ENCODE data around the gene GPR149.
A peak's percentile ranks its signal among the peaks of the same experiment; 100 is the strongest.

The GPR149 gene

DNA sequence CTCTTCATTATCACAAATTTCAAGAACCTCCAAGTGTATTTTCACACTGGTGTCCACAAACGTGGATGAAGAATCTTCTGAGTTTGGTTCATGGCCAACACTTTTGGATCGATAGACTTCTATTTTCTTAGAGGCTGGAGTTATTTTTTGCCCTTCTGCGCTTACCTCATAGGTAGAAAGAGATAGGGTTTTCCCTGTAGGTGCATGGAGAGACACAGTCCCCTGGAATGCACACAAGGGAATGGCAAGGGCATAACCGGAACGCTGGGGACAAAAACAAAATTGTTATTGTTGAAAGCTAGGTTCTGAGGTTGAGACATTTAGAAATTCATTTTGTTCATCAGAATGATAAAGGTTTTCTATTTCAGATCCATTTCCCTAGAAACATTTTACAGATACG is 92.0 kb downstream of the GPR149 start:
- no peak for DNase-seq

DNA sequence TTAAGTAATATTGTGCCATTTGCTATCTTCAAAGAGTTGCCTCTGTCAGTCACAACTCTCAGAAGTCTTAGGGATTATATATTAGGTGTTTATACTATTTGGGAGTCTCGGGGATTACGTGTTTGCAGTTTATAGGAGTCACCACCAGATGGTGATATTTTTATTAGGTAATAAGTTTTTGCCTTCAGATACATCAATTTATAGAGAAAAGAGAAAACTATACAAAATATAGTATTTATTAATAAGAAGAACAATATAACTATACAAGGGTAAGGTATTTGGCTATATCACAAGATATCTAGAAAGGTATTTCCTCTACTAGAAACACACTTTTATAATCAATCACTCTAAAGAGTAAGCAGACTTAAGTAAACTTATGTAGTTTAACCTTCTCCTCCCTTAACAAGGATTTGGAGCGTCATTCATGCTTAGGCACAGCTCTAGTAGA is 95.0 kb downstream of the GPR149 start:
- no peak for DNase-seq

DNA sequence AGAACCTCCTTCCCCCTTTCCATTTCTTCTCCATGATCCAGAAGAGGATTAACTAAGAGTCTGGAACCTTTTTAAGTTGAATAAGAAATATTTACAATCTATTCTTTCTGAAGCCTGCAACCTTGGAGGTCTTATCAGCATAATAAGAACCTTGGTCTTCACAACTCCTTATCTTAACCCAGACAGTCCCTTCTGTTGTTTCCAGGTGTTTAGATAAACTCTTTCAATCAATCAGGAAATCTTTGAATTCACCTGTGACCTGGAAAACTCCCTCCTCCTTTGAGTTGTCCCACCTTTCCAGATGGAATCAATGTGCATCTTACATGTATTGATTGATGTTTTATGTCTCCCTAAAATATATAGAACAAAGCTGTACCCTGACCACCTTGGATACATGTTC is 102.1 kb downstream of the GPR149 start:
- no peak for DNase-seq

DNA sequence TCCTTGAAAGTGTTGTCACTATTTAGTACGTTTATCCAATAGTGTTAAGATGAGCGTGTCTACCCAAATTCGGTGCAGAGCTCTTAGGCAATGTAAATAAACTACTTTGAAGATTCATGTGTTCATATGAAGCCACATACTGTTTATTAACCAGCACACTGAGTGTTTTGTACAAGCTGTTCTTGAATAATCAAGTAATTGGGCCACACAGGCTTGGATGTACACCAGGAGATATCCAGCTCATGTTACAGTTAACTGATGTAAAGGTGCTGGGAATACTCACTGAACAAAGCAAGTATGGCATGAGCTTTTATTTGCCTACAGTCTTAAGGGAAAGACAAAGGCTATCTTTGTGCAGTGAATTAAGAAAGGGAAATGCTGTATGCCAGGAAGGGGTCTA is 105.1 kb downstream of the GPR149 start:
- no peak for DNase-seq

DNA sequence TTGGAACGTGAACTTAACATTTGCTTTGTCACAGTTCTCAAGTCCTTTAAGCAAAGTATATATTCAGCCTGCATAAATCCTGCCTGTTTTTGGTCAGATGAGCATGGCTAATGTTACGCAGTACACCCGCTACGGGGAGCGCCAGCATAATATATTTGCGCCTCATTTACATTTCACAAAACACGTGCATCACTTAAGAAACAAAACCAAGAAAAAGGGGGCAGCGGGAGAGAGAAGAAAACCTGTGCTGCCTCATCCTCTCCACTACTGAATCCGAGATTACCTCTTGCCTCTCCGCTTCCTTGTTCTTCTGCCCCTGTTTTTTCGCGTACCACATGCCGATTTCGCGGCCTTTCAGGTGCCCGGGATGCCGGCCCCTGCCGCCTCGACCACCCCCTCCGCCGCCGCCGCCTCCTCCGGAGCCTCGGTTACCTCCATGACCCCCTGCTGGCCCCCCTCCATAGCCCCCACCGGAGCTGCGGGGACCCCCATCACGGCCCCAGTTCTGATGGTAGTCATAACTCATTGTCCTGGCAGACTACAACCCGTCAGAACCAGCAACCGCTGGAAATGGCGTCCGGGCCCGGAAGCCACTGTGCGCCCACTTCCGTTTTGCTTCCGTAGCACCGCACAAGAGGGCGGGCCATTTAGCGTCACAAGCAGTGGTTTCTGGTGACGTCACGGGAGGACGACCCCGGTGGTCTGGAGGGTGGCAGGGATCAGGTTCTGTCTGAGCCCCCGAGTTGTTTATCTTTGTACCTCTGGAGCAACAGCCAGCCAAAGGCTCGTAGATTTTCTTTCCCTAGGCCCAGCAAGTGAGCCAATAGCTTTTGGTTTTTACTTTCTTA is 105.9 kb downstream of the GPR149 start, which contains the start of gene DHX36:
DHX36 (minus strand) TSS at position 597 of the 848 bp plus-strand sequence; CDS start at position 526, 71 bp downstream.
- peak; percentile 86 for DNase-seq

DNA sequence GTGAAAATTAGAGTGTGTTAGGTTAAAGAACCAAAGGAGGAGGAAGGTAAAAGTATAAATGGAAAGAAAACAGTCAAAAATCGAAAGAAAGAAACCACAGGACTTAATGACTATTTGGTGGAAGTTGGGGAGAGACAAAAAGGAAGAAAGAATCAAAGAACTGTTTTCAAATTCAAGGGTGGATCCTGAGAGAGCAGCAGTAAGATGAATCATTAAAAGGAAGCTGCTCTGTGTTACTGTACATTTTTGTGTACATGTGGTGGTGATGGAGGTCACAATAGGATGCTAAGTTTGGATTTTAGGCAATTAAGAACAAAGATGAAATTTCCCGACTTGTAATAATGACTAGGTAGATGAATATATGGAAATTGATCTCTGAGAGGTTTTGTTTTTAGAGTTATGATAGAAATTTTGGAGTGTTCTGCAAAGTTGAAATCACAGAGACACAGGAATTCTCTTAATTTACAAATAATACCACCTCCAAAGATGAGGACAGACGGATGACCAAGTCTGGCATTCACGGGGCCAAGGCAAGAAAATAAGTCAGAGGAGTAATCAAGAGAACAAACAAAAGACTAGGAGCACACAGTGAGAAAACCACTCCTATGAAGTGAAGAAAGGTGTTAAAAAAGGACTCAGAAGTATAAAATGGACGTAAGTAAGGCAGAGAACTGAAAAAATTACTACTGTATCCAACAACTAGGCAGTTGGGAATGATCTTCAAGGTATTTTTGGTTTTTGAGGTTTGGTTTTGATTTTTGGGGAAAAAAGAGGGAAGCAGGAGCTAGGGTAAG is 112.8 kb downstream of the GPR149 start:
- no peak for DNase-seq

DNA sequence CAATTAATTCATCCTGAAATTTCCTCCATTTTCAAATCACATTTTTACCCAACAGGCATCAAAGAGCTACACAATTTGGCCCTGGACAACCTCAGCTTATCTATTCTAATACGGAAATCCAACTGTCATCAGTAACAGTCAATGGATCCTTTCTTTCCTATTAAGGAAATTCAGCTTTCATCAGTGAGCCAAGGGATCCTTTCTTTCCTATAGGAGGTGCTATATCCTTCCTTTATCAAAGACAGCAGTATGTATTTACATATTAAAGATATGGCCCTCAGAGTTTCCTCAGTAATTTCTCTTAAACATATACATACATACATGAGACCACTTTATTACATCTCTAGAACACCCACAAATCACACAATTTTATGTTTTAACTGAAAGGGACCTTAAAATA is 115.8 kb downstream of the GPR149 start:
- DNase-seq, result no peak

DNA sequence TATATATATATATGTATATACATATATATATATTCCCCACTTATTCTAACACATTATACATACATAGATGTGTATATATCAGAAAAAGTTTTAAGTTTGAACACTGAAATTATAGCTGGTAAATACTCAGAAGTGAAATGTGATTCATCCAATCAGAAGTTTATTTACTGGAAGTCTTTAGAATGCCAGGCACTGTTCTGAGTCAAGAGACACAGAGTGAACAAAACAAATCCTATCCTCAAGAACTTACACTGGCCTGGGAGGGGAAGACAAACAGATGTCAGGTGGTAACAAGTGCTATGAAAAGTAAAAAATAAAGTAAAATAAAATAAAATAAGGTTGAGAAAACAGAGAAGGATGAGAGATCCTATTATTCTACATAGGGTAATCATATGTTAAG is 119.2 kb downstream of the GPR149 start:
- no peak for DNase-seq

DNA sequence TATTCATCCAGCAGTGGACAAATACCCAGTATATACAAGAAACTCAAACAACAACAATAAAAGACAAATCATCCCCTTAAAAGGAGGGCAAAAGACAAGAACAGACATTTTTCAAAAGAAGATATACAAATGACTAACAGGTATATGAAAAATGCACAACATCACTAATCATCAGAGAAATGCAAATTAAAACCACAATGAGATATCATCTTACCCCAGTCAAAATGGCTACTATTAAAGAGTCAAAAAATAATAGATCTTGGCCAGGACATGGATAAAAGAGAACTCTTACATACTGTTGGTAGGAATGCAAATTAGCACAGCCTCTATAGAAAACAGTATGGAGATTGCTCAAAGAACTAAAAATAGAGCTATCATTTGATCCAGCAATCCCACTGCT is 122.6 kb downstream of the GPR149 start:
- no peak for DNase-seq

DNA sequence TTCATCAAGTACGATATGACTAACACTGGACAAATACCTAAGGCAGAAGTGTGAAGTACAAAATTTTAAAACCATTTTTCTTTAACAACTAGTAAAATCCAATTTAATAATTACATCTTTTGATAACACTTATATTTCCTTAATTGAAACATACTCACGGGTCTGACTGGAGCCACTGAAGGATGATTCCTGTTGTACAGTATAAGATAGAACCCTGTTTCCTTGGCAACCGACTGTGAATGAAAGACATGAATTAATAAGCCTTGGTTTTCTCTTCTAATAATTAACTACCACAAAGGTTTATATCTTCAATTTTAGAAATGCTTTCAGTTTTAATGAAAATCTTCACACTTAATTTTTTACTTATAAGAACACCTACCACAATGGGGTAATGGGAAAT is 125.1 kb downstream of the GPR149 start:
- DNase-seq, result no peak

DNA sequence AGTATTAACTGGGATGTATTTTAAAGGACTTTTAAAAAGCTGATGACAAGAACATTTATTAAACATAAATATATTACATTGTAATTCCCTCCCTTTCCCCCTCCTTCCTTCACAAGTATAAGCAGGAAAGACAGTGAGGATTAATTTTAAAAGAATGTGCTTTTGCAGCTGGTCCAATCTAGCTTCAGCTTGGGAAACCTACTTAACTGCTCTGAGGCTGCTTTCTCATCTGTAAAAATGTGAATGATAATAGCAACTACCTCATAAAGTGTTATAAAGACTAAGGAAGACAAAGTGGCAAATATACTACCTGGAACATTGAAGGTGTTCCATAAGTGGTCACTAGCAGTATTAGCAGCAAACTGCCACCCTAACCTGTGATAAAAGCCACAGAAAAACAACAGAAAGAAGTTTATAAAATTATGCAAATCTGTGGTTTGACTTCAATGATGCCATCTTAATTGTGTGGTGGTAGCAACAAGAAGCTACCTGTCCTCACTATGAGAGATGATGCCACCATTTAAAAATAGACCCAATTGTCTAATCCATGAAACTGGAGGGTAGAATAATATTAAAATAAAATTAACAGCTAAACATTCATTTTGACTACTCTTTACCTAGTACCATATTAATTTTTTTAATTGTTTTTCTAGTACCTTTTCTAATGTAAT is 125.7 kb downstream of the GPR149 start:
- DNase-seq, result no peak

DNA sequence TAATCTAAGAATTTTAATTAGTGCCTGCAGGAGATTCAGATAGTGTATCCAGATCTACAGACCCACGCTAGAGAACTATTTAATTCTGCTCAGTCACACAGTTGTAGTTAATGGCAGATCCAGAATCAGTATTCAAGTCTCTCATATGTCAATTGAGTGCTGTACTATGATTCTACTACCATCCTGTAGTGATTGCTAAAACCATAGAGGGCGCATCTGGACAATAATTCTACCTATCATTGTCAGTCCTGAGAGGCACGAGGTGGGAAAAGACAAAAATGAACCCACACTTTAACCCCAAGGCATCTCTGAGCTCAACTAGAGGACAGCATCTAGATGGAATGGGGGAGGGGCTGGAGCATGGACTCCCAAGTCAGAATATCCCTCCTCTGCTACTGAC is 128.4 kb downstream of the GPR149 start:
- DNase-seq, result no peak

DNA sequence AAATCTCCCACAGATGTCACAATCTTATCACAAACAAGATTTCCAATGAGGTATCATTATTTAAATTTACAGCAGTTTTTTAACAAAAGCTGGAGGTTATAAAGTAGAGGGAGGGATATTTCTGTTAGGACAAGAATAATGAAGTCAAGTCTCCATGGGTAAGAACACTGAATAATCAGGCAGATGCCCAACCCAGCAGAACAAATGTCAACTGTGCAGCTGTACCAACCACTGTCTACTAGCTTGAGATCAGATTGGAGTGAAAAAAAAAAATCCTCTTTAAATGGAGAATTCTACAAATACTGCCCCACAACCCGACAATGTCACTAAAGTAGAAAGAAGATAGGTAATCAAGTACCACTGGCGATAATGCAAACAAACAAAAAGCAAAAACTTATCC is 136.0 kb downstream of the GPR149 start:
- no peak for DNase-seq

DNA sequence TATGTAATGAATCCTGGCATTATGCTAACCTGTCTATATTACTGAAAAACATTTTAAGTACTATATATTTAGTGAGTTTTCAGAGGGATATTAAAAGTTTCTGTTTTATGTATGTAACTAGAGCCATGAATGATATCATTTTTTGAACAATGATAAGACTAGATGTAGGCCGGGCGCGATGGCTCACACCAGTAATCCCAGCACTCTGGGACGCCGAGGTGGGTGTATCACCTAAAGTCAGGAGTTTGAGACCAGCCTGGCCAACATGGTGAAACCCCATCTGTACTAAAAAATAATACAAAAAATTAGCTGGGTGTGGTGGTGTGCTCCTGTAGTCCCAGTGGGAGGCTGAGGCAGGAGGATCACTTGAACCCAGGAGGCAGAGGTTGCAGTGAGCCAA is 139.8 kb downstream of the GPR149 start:
- no peak for DNase-seq
